Cardiac muscle cell (in vitro differentiated cells and primary cell): ENCODE results near the gene LRRK1. TPM values are rescaled to one million over a fixed set of nuclear protein-coding genes. Genes with fewer than 3 reads are reported as not detected.

Experiments
- DNase-seq, 2 donors: peaks; one replicate each; pipeline versions ENCODE4 v3.0.0 to v3.0.0-alpha.2; 2010 to 2017; ENCODE audit warnings: low read depth in 1 of 2, low spot score in 1 of 2
- H3K27ac ChIP-seq: fragments of 200-600 bp; sonication (generic); 2 replicates; pipeline ENCODE4 v1.5.1; 2016
- H3K27me3 ChIP-seq: fragments of 200-600 bp; sonication (generic); 2 replicates; pipeline ENCODE4 v1.6.0; 2016; ENCODE audit warnings: control low read depth
- H3K36me3 ChIP-seq: fragments of 200-600 bp; sonication (generic); 2 replicates; pipeline ENCODE4 v1.5.1; 2016; ENCODE audit warnings: control low read depth
- H3K4me1 ChIP-seq: fragments of 200-600 bp; sonication (generic); 2 replicates; pipeline ENCODE4 v1.8.1; 2017; ENCODE audit warnings: low read depth, mild to moderate bottlenecking, mixed run types
- H3K4me3 ChIP-seq: fragments of 200-600 bp; sonication (generic); 2 replicates; pipeline ENCODE4 v1.5.1; 2016; ENCODE audit warnings: mild to moderate bottlenecking
- H3K9me3 ChIP-seq: fragments of 200-600 bp; sonication (generic); 2 replicates; pipeline ENCODE4 v1.5.1; 2017; ENCODE audit warnings: low read depth, mild to moderate bottlenecking, control low read depth
- CTCF ChIP-seq: IDR thresholded peaks from 2 replicates; pipeline ENCODE4 v1.5.1; 2012; ENCODE audit warnings: low read depth, mild to moderate bottlenecking, low read length
- polyA plus RNA-seq: library from polyadenylated mRNA; unstranded; fragments of >200 nt; fragmentation: Nextera tagmentation; extraction: Ambion mirVana; gene quantifications from 2 replicates; pipeline ENCODE4 v1.2.1, GENCODE V29; 2016
- total RNA-seq: library from RNA; depleted of rRNA; stranded (reverse); fragments of >200 nt; gene quantifications from 2 replicates; pipeline ENCODE4 v1.2.3, GENCODE V29; 2016

LRRK1 gene
- total and polyA plus RNA-seq, 2 experiments from 2014 or later: 0.12 to 1.0 TPM

DNA sequence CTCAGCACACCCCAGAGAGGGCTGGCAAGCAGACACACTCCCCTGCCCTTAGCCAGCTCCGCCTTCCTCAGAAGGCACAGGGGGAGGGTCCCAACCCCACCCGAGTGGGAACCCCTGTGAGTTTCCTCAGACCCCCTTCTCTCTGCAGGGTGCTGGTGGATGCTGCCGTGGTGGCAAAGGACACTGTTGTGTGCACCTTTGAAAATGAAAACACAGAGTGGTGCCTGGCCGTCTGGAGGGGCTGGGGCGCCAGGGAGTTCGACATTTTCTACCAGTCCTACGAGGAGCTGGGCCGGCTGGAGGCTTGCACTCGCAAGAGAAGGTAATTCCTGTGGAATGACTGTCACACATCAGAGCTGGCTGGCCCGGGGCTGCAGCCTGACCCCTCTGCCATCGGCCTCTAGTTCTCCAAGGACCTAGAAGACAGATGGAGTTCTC is 149.4 kb downstream of the LRRK1 start:
- Histone ChIP-seq H3K9me3 (no peaks in the 10 kb centered on the region), H3K4me3 (no peak overlapping the region), H3K4me1 (peaks cover 26% of the 10 kb centered on the region), H3K27me3 (no peaks in the 10 kb centered on the region), H3K36me3 (no peaks in the 10 kb centered on the region), H3K27ac (peak overlapping the region; percentile 72)
- TF ChIP-seq CTCF: no peak
- no peak for DNase-seq

DNA sequence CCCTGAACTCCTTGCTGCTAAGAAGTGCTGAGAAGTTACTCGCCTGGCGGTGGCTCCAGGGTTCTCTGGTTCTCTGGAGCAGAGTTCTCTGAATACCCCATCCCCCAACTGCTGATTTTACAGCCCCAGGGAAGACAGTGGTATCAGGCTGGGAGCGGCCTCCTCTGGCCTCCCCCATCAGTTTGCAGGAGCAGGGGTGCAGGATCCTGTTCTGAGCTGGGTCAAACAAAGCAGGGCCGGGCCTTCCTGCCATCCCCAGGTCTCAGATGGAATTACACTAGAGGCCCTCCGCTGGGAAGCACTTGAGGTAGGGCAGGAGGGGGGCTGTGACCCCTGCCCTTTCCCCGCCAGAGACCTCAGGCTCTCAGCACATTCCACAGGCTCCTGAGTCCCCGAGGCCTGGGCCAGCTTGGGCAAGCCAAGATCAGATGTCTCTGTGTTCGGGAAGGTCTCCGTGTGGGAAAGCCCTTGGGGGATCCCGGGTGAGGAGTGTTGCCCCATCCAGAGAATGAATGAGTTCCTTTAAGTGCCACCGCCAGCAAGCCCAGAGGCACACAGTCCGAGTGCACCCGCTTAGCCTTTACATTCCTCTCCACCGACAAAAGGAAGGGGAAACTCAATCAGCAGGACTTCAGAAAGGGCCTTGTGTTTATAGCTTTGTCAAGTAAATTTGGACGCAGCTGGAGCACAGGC is 149.9 kb downstream of the LRRK1 start:
- TF ChIP-seq CTCF: peak; percentile 27
- DNase-seq: peak; percentile 51 to 81
- H3K4me3 ChIP-seq: no peak overlapping the region

DNA sequence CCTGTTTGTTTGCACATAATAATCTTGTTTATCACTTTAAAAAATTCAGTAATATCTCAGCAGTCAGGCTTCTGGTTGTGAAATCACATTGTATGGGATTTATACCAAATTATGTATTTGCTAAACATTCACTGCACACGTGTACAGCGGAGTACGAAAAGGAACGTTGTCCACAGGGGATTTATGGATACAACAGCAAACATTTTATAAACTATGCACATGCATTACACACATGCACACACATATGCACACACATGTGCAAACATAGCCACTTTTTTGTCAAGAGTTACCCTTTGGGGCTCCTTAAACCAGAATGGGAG is 150.5 kb downstream of the LRRK1 start:
- H3K27ac ChIP-seq: peak overlapping the region; percentile 72

More for the DNA sequence above, 149.9 kb downstream of the LRRK1 start:
- H3K9me3 ChIP-seq: no peaks in the 10 kb centered on the region
- H3K4me1 ChIP-seq: peaks cover 24% of the 10 kb centered on the region
- H3K36me3 ChIP-seq: no peaks in the 10 kb centered on the region
- no peaks in the 10 kb centered on the region for H3K27me3 ChIP-seq
- peak overlapping the region; percentile 72 for H3K27ac ChIP-seq

GRCh38 chr15:101070024-101070423 is 150.9 kb downstream of the LRRK1 start:
- Histone ChIP-seq H3K9me3 (no peaks in the 10 kb centered on the region), H3K27ac (peak overlapping the region; percentile 72), H3K4me1 (peaks cover 17% of the 10 kb centered on the region), H3K4me3 (no peak overlapping the region), H3K36me3 (no peaks in the 10 kb centered on the region), H3K27me3 (no peaks in the 10 kb centered on the region)
- no peak for TF ChIP-seq CTCF
- DNase-seq: no peak

More for the DNA sequence above, 150.5 kb downstream of the LRRK1 start:
- Histone ChIP-seq H3K4me1 (peaks cover 19% of the 10 kb centered on the region), H3K27me3 (no peaks in the 10 kb centered on the region), H3K36me3 (no peaks in the 10 kb centered on the region), H3K9me3 (no peaks in the 10 kb centered on the region), H3K4me3 (no peak overlapping the region)
- no peak for DNase-seq
- TF ChIP-seq CTCF: no peak

- no peak for TF ChIP-seq CTCF
- no peak overlapping the region for H3K27ac ChIP-seq
- peak in 1 of 2 donors; percentile 88 for DNase-seq
Observed at GRCh38 chr15:101070502-101071273, 151.5 kb downstream of the LRRK1 start.

More at GRCh38 chr15:101070502-101071273, 151.5 kb downstream of the LRRK1 start:
- Histone ChIP-seq H3K9me3 (no peaks in the 10 kb centered on the region), H3K27me3 (no peaks in the 10 kb centered on the region), H3K4me3 (no peak overlapping the region), H3K36me3 (no peaks in the 10 kb centered on the region), H3K4me1 (peaks cover 17% of the 10 kb centered on the region)
